ENCODE data around the gene PPFIA4. TPM values are rescaled to one million over a fixed set of nuclear protein-coding genes. Genes with fewer than 3 reads are reported as not detected.

Gene PPFIA4
- total RNA-seq, 1 donor from 2014 or later: 2.6 TPM

GRCh38 chr1:203083463-203083921, 57.2 kb downstream of the PPFIA4 start:
- Mint-ChIP-seq H3K27me3 (ENCODE audit: low read depth) (peaks cover 12% of the 10 kb centered on the region), H3K4me3 (no peak overlapping the region), H3K36me3 (ENCODE audit: low read depth) (no peaks in the 10 kb centered on the region), H3K27ac (ENCODE audit: unreplicated experiment) (peak overlapping the region; percentile 88), H3K4me1 (peaks cover 10% of the 10 kb centered on the region), H3K9me3 (no peaks in the 10 kb centered on the region)
- no peak for TF ChIP-seq CTCF (conservative IDR thresholded peaks at IDR 0.05)
- DNase-seq (ENCODE audit: low read depth, low spot score): no peak

DNA sequence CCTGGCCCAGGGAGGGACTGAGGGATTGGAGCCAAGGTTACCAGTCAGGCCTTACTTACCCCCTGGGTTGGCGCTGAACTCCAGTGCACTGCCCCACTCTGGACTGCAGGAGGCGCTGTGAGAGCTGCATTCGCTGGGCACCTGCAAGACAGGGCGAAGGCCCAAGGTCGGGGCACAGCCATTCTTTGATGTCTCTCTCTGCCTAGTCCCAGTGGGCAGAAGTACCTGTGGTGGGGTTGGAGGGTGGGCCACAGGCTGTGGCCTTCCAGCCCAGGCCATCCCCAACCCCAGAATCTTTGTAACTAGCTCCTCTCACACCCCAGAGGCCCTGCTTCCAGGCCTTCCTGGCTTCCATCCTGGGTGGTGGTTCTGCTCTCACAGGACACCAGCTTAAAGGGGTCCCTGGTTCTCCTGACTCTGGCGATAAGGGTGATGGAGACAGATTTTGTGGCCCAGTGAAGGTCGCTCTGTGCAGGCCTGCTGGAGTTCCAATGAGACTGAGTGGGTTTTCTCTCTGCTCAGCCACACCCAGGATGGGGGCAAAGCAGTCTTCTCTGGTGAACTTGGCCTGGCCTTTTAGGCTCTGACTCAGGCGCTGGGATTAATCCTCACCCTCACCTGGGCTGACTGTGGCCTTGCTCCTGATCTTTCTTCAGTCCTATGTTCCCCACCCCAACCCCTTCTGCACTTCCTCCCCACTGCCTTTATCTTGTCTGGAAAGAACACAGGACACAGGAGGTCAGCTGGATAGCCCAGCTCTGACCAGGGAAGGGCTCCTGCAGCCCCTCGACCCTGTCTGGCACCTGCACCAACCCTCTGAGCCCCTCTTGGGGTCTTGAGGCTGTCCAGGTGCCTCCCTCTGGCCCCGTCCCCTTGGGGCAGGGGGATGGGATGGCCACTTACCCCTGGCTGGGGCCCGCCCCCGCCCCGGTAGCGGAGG, 58.6 kb downstream of the PPFIA4 start:
- Mint-ChIP-seq H3K4me1 (peaks cover 10% of the 10 kb centered on the region), H3K36me3 (ENCODE audit: low read depth) (no peaks in the 10 kb centered on the region), H3K4me3 (no peak overlapping the region), H3K27ac (ENCODE audit: unreplicated experiment) (no peak overlapping the region), H3K27me3 (ENCODE audit: low read depth) (peaks cover 13% of the 10 kb centered on the region), H3K9me3 (no peaks in the 10 kb centered on the region)
- peak; percentile 39 for TF ChIP-seq CTCF (conservative IDR thresholded peaks at IDR 0.05)
- DNase-seq (ENCODE audit: low read depth, low spot score): no peak

DNA sequence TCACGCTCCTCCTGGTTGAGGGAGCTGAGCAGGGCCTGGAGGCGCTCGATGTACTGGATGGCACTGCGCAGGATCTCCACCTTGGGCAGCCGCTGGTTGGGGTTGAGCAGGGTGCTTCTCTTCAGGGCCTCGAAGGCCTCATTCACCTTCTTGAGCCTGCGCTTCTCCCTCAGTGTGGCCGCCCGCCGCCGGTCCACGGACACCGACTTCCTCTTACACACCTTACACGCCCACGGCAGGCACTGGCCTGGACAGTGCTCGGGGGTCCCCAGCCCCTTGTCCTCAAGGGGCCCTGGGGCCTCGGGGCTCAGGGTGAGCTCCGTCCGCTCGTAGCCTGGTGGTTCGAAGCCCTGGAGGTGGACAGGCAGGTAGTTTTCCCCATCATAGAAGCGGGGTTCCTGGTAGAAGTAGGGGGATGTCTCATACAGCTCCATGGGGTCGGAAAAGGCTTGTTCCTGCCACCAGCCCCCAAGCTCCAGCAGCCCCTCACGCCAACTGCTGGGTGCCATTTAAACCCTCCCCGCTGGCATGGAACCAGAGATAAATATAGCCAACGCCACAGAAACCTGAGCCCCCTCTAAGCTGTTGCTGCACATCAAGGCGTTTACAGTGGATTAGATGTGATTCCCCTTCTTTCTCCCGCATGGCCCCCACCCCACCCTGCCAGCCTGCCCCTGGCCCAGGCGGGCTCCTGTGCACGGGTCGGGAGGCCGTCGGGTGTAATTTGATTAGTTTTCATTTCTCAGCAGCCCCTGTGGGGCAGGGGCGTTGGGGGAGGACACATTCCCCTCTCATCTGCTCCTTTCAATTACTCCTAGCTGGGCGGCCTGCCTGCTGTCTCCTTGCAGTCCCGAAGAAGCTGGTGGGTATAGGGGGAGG, 59.5 kb downstream of the PPFIA4 start, which contains the start of gene MYOG:
MYOG (minus strand) TSS at position 485 of the 879 bp plus-strand sequence; CDS start at position 434, 51 bp downstream.
- DNase-seq (ENCODE audit: low read depth, low spot score): no peak
- Mint-ChIP-seq H3K4me1 (peaks cover 10% of the 10 kb centered on the region), H3K27ac (ENCODE audit: unreplicated experiment) (peak within 1 kb of the TSS; percentile 62), H3K27me3 (ENCODE audit: low read depth) (peaks cover 13% of the 10 kb centered on the region), H3K4me3 (no peak within 1 kb of the TSS), H3K9me3 (no peaks in the 10 kb centered on the region), H3K36me3 (ENCODE audit: low read depth) (no peaks in the 10 kb centered on the region)
- TF ChIP-seq CTCF (conservative IDR thresholded peaks at IDR 0.05): no peak

DNA sequence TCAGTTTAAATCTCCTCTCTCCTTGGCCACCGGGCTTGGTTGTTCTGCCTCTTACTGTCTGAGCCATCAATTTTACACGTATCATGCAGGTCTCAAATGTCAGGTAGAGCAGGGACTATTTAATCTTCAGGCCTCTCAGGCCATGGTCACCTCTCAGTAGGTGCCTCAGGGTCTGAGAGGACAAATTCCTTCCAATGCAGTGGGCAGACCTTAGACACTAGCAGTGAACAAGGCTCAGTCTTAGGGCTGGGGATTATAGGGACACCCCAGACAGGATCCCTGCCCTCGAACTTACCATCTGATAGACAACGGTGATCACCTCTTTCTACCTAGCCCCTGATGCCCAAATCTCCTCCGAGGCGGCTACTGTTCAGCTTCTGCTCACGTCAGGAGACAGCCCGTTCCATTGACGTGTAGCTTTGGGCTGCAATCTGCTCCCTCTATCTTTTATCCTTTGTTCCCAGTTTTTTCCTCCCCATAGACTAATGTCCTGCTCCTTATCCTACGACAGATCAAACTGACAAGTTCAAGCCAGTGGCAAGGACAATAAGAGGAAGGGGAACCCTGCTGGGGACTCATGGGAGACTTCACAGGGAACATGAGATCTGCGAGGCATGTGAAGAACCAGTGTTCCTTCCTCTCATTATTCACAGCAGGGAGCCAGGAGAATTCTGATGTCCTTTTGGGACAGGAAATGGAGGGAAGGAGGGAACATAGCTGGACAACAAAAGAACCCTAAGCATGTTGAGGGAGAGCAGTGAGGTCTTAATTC, 60.9 kb downstream of the PPFIA4 start:
- H3K4me3 Mint-ChIP-seq: no peak overlapping the region
- no peak overlapping the region for H3K27ac Mint-ChIP-seq (ENCODE audit: unreplicated experiment)
- no peak for DNase-seq (ENCODE audit: low read depth, low spot score)

More for the DNA sequence above, 60.9 kb downstream of the PPFIA4 start:
- Mint-ChIP-seq H3K27me3 (ENCODE audit: low read depth) (peaks cover 10% of the 10 kb centered on the region), H3K36me3 (ENCODE audit: low read depth) (no peaks in the 10 kb centered on the region), H3K9me3 (no peaks in the 10 kb centered on the region), H3K4me1 (peaks cover 8% of the 10 kb centered on the region)
- TF ChIP-seq CTCF (conservative IDR thresholded peaks at IDR 0.05): no peak

Measured in neural crest cell (in vitro differentiated cells).